Activated CD4-positive, alpha-beta T cell treated with anti-CD3 and anti-CD28 coated beads for 24 hours (primary cell): ENCODE data around the gene RAD51B.
"Not testable (repeated sequence)": the region's sequence is repeated elsewhere in the genome, so short reads cannot be mapped to it uniquely, and the experiment has no call there.

ENCODE experiments used
- DNase-seq, 2 donors: peaks; one replicate each; pipeline ENCODE4 v3.0.0-alpha.2; 2020; ENCODE audit warnings: low read depth in 2 of 2

Gene RAD51B

DNA sequence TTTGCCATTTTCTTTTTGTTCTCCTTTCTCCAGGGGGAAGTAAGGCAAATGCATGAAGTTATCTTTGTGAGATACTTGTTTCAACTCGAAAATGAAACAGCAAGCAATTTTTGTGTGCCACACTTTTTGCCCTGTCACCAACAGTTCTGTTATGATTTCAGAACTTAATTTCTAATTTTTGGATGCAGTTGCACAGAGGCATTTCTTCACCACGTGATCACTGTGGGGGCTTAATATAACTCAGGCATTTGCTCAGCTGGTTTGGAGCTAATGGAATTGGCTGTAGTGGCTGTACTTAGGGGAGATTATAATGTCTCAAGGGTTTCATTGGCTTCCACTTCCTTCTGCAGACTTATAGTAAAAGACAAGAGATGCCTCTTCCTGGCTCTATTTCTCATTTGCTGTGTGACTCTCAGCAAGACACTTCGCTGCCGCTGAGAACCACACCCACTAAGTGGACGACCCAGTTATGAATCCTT is 452.4 kb downstream of the RAD51B start:
- no peak for DNase-seq

DNA sequence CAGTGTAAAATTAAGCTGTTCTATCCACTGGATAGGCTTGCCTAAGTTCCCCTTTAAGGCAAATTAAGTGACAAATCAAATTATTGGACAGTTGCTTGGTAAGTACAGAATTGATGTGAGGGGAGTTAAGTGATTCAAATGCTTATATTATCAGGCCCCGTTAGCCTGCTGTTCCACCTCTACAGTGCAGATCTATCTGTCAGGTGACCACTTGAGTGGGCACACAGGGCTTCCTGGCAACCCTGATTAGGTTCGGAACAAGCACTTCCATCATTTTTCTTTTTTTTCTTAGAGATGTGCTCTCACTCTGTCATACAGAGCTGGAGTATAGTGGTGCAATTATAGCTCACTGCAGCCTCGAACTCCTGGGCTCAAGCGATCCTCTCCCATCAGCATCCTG is 453.8 kb downstream of the RAD51B start:
- DNase-seq = no peak

DNA sequence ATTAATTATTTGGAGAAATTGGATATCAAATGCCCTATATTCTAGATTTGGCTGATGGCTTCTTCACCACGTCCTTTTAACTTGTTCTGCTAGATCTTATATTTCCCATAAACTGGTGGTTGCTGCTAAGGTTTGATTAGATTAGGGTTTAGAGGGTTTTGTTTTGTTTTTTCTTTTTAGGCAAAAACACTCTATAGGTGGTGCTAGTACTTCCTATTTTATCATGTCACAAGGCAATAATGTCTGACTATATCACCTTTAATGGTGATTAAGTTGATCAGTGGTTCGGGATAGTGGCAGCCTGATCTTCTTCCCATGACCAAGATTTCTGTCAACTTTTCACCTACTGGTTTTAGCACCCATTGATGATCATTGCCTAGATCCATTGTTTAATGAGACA is 455.1 kb downstream of the RAD51B start:
- DNase-seq = no peak

DNA sequence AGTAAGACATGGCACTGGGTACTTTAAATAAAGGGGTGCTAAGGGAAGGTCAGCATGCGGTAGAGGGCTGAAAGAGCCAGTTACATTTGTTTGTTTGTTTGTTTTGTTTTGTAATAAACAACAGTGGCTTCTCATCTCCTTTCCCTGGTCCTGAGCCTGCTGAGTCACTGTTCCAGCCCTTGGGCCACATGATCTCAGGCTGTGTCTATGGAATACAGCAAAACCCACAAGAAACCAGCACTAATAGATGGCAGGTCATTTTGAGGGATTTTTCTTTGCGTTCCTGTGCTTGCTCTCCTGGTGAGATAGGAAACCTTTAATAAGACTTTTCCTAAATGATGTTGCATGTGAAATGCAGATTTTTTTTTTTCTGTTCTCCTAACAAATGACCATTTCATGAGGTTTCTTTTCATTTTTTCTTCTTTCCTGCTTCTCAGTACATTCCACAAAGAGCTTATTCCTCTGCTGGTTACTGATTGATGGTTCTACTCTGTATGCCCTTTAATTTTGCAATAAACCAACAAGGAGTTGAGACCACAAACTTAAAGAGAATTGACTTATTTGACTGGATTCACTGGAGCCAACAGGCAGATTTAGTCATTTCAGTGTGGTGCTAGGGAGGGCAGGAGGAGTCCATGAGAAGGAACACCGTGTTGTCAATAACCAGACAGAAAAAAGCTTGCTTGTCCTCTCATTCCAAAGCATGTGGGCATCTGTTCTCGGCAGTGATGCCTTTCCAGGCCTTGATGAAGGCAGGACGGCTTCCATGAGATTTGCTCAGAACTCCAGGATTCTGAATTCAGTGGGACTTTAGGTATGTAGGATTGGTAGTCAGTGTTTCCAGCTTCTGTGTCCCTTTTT is 459.2 kb downstream of the RAD51B start:
- DNase-seq = no peak

DNA sequence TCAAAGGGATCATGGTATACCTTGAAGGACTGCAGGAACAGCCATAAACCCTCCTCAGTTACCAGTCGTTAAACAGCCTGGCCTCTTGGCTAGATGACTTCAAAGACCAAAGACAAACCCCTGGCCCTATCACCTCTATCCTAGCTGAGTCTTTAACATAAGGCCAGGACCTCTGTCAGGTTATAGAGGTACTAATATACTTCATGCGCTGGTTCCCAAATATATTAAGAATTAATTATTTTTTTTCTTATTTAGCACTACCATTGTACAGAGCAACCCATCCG is 459.8 kb downstream of the RAD51B start:
- DNase-seq = no peak

DNA sequence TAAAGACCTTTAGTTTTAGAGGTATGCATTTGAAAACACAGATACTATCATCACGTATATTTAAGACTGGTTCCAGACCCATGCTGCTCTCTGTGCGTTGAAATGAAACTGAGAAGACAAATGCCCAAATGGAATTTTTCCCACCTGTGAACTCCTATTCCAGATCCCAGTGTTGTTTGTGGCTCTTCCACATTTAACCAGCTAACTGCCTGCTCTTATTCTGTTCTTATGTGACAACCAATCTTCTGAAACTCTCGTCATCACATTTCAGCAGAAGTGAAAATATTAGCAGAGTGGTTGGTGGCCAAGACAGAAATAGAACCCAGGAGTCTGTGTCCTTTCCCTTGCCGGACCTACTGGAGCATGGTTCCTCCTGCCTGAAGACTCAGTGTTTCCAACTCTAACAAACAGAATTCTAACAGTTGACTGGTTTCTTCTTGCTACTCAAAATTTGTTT is 460.2 kb downstream of the RAD51B start:
- DNase-seq = no peak

DNA sequence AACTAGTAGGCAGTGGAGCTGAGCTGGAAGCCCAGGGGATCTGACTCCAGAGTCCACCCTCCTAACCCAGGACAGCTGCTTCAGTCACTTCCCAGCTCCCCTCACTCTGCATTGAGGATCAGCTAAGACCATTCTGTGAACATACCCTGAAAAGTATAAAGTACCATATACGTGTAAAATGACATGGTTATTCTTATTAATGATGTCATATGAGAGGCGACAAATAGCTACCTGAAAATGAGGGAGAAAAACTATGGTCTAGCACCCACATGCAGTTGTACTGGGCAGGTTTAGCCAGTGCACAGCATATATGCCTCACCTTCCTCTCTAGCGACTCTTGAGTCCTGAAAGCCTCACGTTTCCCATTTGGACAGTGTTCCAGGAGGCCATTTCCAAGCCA is 461.9 kb downstream of the RAD51B start:
- DNase-seq = no peak

DNA sequence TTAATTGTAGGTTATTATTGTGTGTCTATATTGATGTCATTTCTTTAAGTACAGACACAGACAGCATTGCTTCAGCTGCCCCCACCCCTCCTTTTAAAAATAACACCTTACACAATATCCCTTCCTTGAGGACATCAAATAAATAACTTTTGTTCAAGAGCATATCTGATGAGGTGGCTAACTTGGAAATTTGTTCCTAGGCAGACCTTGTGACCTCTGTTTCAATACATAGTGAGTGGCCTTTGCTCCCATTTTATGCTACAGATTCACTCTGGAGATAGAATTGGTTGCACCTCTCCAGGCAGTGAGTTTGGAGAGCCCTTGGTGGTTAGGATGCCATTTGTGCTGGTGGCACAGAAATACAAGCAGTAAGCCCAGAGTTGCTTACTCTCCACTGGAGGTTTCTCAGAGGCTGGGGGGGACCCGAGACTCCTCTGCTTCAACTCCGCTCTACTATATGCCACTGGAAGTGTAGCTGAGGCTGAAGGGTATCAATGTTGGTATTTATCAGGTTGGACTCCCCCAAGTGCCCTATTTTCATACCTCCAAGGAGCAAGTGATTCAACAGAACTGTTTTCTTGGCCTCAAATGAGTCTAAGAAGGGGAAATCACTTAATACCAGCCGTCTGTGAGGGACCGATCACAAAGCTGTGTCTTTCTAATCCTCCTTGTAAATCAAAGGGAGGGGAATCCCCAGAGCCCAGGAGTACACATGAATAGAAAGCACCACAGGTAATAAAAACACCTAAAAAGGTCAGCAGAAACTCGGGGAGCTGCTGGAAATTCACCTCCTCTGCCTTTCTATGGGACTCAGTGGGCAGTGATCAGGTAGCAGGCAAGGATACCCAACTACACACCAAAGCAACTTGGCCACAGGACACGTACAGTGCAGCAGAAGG is 463.1 kb downstream of the RAD51B start:
- DNase-seq = peak in 1 of 2 donors; percentile 26

DNA sequence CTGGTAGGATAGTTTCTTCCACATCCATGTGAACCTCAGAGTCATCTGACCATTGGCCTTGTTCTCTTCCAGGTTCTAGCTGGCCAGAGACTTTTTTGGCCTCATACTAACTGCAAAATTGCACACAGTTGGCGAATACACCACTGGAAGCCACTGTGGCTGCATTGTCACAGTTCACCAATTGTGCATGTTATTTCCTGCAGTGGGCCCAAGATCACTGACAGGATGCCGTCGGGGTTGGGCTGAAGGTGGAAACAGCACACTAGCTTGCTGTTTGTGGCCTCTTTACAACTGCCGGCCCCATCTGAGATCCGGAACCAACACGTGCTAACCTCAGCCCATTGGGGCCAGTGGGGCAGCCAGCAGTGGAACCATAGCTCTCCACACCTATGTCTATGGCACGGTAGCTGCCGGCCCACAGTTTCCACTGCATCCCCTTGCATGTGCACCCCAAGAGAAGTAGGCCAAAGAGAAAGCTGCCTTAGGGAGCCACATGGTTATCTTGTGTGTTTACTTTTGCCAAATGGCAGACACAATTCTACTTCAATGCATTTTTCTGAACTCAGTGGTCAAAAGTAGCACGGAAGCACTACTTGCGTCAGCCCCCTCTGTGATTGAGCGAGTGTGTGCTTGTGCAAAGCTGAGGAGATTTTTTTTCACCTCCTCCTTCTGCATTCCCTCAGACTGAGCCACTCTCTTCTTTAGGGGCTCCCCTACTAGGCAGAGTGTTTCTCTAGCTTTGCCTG is 464.0 kb downstream of the RAD51B start:
- no peak for DNase-seq

DNA sequence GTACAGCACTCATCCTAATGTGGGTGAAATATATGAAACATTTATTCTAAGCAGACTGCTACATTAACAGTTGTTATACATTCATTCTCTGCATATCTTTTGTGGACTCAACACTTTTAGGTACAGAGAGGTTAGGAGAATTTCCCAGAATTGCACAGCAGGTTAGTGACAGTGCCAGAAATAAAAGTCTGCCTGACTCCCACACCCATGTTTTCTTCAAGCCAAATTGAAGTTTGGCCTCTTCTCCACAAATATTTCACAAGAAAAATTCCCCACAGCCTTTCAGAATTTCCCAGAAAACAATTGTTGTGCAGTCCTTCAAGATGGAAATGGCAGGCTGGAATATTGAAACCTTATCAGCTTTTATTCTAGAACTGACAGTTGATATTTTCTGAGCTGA is 464.8 kb downstream of the RAD51B start:
- DNase-seq = no peak

DNA sequence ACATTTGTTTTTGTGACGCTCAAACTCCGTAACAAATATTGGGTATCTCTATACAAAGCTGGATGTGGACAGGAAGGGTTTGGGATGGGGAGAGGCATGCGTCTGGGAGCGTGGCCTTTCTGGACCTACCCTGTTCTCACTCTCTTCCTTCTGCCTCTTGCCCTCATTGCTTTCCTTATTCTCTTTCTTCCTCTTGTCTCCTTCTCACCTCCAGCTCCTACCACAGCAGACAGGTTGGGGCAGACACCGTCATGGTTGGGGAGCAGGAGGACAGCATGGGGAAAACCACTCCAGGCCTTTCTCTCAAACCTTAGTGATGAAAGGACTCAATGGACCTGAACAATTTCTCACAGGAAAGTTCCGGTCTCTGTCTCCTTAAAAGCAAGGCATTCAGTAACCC is 465.3 kb downstream of the RAD51B start:
- DNase-seq = no peak

DNA sequence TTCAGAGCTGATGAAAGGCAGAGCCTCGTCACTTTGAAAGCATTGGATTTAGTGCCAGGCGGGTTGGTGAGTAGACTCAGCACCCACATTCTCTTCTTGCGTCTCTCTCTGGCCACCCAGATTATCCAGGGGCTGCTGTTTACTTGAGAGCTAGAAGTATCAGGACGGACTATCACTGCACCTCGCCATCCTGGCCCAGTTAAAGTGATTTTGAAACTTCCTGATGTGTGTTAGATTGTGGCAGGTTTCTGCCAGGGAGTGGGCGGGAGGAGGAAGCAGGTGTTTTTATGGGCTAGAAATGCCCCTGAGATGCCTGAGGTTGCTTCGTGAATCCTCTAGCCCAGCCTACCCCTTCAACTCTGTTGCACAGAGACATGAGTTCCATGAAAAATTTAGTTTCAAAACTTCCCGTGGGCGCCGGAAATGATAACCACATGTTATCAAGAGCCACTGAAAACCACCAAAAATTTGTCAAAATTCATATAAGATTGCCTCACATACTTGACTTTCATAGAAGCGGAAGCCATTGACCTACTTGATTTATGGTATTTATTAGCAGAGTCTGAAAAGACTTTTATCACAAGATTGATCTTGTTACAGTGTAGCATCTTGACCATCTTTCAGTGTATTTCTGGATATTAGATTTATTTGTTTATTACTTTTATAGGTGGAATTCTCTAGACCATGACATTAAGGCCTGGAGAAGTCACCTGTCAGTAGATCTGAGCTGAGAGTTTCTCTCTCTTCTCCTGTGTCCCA is 466.0 kb downstream of the RAD51B start:
- DNase-seq = peak; percentile 45 to 50

DNA sequence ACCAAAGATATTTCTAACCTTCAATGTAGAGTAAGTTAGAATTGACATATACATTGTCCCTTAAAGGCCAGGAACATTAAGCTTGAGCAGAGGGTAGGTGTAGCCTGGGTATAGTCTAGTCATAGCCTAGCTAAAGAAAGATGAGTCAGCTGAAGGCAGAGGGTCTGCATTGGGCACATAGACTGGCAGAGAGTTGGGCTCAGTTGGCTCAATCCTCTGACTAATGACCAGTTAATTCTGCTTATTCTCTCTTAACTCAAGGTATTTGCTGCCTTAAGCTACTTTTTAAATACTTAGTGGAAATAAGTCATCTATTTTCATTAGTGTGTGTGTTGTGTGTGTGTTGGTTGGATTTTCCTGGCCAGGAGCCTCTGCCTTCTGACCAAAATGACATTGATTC is 467.1 kb downstream of the RAD51B start:
- DNase-seq = no peak

DNA sequence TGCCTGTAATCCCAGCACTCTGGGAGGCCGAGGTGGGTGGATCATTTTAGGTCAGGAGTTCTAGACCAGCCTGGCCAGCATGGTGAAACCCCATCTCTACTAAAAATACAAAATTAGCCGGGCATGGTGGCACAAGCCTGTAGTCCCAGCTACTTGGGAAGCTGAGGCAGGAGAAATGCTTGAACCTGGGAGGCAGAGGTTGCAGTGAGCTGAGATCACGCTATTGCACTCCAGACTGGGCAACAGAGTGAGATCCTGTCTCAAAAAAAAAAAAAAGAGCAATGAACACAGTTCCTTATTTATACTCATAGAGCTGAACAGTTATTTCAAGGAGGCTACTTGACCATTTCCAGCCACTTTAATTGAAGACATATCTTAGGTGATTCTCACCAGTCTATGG is 469.9 kb downstream of the RAD51B start:
- DNase-seq = not testable (repeated sequence)

DNA sequence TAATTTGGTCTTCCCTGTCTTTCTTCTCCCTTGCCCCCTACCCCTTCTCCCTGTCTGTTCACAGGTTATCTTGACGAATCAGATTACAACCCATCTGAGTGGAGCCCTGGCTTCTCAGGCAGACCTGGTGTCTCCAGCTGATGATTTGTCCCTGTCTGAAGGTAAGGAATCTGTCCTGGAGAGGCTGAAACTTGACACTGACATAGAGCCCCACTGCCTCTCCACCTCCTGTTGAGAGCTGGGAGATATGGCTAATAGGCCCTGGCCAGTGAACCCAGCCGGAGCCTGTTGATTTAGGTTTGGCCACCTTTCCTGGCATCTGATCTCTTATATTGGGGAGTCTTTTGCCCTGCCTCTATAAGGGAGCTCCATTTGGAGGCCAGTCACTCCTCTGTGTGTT is 472.2 kb downstream of the RAD51B start:
- DNase-seq = no peak

DNA sequence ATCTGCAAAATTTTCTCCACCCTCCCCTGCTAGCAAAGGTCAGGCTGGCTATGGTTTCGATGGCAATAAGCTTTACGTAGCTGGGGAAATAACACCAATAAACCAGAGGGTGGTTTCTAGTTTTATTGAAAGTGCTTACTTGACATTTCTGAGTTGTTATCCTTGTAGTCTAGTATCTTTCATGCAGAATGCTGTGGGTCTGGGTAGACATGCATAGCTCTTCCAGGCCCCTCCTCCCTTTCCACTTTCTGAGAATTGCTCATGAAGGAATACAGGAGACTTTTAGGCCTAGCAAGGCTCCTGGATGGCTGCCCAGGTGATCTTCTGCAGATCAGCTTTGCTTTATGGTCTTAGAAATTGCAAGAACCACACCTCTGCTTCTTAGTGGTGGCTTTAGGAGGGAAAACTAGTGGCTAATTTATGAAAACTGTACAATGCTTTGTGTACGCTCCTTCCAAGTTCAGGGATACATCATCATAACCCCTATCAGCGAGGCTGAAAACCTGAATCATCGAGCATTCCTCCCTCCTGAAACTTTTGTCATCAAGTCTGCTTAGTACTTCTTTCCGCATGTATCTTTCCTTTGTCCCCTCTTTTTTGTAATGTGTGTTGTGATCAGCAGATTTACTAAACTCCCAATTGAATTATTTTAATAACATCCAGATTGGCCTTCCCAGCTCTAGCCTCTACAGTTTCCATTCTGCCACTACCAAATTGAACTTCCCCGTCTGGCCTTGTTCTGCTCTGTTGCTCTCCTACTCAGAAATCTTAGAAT is 473.0 kb downstream of the RAD51B start:
- no peak for DNase-seq

DNA sequence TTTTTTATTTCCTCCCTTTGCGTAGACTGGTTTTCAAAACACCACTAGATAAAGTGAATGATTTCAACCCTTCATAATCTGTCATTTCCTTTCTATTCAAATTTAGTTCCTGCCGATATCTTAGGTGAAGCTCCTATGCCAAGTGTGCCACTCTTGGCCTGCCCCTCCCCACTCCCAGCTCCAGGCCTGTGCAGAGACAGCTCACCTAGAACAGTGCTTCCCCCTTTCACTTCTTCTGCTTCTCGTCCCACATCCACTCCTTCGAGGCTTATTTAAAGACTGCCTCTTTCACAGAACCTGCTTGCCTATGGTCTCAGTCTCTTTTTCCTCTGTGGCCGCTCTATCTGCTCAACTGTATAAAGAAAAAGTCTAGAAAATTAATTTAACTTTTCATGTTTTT is 473.8 kb downstream of the RAD51B start:
- no peak for DNase-seq

DNA sequence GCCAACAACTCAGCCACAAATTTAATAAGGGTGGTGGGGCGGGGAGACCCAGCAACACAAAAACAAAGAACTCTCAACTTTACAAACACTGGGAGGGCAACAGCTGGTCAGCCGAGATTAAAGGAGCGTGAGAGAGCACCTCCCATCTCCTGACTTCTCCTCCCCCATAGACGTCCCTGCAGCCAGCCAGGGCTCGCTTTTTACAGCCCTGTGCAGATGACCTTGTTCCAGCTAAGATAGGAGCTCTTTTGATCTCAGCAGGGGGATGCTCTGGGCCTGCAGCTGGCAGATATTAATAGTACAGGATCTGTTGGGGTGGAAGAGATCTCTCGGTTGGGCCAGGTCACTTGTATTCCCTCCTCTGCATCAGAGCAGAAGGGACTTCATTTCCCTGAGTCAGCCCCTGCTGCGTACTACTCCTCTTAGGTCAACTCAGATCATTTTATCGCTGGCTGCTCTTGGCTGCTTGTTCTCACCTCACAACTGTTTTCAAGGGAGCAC is 475.8 kb downstream of the RAD51B start:
- DNase-seq = no peak

DNA sequence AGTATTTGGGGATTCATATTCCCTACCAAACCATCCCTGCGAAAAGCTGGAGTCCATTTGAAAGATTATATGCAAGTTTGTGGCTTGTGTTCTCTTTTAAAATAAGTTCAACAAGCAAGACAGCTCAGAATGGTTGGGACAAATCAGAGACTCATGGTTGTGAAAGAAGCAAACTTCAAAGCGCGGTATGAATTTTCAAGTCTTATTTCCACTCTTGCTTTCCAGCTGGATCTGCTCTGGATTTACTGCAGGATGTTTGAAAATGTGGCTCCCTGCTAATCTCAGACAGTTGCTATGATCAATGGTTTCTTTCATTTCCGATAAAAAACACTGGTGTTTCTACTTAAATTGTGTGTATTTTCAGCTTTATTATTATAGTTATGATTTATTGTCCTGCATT is 477.5 kb downstream of the RAD51B start:
- DNase-seq = no peak

DNA sequence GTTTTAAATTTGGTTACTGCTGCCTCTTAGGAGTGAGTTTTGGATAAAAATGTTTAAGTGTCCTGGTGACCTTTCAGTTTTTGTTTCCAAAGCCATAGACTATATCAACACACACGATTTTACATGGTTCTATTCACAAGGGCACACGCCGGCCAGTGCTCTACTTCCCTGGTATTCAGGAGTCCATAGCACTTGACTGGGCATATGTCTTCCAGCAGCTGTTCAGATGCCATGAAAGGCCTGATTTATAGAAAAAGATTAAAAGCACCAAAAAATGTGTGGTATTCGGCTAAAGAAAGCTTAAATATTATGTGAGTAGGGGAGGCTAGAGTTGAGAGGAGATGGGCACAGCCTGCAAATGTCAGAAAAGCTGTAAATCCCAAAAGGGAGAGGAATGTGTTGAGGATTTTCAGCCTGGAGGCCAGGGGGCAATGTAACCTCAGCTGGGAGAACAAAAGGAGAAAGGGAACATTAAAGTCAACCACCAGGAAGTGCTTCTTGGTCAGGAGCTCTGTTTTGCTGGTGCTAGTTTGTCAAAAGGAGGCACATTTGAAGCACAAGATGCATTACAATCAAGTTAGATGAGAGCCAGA is 478.4 kb downstream of the RAD51B start:
- DNase-seq = no peak
